HUES64 (cell line): ENCODE data around the gene PARVB. TPM values are rescaled to one million over a fixed set of nuclear protein-coding genes. Genes with fewer than 3 reads are reported as not detected.

ENCODE experiments used
- H3K27ac ChIP-seq: 2 replicates; pipeline ENCODE4 v1.7.0; 2013; ENCODE audit warnings: low read depth, low read length, inconsistent platforms
- H3K27me3 ChIP-seq: 2 replicates; pipeline ENCODE4 v1.6.1; 2013; ENCODE audit warnings: mild to moderate bottlenecking, low read length; ENCODE audit not compliant: insufficient read depth
- H3K36me3 ChIP-seq: 2 replicates; pipeline ENCODE4 v1.6.1; 2013; ENCODE audit warnings: mild to moderate bottlenecking, low read length; ENCODE audit not compliant: insufficient read depth
- H3K4me1 ChIP-seq: 2 replicates; pipeline ENCODE4 v1.6.1; 2013; ENCODE audit warnings: mild to moderate bottlenecking, low read length, moderate library complexity; ENCODE audit not compliant: insufficient read depth
- H3K4me3 ChIP-seq: 2 replicates; pipeline ENCODE4 v1.5.1; 2013; ENCODE audit warnings: mild to moderate bottlenecking, low read length, moderate library complexity
- H3K9ac ChIP-seq: 2 replicates; pipeline ENCODE4 v1.6.1; 2013; ENCODE audit warnings: mild to moderate bottlenecking, low read depth, low read length
- H3K9me3 ChIP-seq: 2 replicates; pipeline ENCODE4 v1.6.1; 2013; ENCODE audit warnings: low read depth, low read length; ENCODE audit not compliant: insufficient read depth
- WGBS: fragments of 150-250, 120-280 bp; methylation state at CpG from one replicate; pipeline ENCODE4 v1.1.7; 2013; ENCODE audit warnings: missing lambda C conversion rate; 5-methylcytosine and 5-hydroxymethylcytosine counted together
- polyA plus RNA-seq, 2 experiments: library from polyadenylated mRNA; stranded (reverse); fragments of 50-300 nt; gene quantifications; one replicate each; pipeline ENCODE4 v1.2.3, GENCODE V29; 2013

PARVB gene, protein sequence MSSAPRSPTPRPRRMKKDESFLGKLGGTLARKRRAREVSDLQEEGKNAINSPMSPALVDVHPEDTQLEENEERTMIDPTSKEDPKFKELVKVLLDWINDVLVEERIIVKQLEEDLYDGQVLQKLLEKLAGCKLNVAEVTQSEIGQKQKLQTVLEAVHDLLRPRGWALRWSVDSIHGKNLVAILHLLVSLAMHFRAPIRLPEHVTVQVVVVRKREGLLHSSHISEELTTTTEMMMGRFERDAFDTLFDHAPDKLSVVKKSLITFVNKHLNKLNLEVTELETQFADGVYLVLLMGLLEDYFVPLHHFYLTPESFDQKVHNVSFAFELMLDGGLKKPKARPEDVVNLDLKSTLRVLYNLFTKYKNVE
- 8.4 TPM for polyA plus RNA-seq (2013, experiment 1 of 2)
- polyA plus RNA-seq (2013, experiment 2 of 2) = 11.7 TPM

DNA sequence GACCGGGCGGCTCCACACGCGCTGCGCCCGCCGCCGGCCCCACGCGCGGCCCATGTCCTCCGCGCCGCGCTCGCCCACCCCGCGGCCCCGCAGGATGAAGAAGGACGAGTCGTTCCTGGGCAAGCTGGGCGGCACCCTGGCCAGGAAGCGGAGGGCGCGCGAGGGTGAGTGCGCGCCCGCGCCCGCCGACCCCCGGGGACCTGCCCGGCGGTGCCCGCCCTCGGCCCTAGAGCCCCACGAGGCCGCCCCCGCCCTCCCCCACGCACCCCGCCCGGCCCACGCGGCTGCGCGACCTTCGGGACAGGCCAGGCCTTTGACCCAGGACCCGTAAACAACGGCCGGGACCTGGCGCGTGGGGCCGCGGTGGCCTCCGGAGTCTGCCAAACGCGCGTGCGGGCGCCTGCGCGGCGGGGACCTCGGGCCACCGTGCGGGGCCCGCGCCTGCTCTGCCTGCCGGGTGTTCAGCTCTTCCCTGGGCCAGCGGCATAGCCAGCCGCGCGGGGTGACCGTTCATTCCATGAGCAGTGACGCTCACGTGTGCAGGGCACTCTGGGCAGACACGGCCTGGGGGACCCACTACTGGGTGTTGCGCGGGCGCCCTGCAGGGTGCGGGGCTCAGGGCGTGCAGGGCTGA lies at the start of gene PARVB:
Gene PARVB (plus strand): TSS at position 15 of the 634 bp plus-strand sequence. CDS start 38 bp downstream, at position 53.
- Histone ChIP-seq H3K36me3 (no peaks in the 10 kb centered on the region), H3K9me3 (no peaks in the 10 kb centered on the region), H3K4me1 (peaks cover 5% of the 10 kb centered on the region; the same call in 1 of the 2 replicates), H3K27me3 (peaks cover 11% of the 10 kb centered on the region; the same call in 1 of the 2 replicates), H3K27ac (no peak within 1 kb of the TSS), H3K9ac (peak within 1 kb of the TSS; percentile 87), H3K4me3 (peak within 1 kb of the TSS; percentile 75)
- WGBS = 7% methylated on average over 83 of the region's 83 CpGs

DNA sequence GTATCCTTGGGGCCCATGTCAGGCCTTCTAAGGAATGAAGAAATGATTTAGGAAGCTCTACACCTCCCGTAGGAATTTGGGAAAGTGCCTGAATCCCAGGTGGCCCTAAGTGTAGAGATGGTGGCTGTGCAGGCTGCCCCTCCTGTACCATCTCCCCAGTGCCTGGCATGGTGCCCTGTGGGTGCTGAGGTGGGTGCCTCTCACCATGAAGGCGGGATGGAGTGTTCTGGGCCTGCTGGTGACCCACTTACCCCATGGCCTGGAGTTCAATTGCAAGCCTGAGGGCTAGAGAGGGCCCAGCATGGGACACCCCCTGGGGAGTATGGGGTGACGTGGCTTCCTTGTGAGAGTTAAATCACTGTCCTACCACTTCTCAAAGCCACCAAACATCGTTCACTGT lies 49.1 kb upstream of the PARVB start:
- no peaks in the 10 kb centered on the region for H3K9me3 ChIP-seq
- no peaks in the 10 kb centered on the region for H3K4me1 ChIP-seq
- peaks cover 91% of the 10 kb centered on the region for H3K36me3 ChIP-seq
- no peak overlapping the region for H3K9ac ChIP-seq
- H3K27ac ChIP-seq = no peak overlapping the region
- no peak overlapping the region for H3K4me3 ChIP-seq
- no peaks in the 10 kb centered on the region for H3K27me3 ChIP-seq
- WGBS = 65% methylated on average over 3 of the region's 4 CpGs

DNA sequence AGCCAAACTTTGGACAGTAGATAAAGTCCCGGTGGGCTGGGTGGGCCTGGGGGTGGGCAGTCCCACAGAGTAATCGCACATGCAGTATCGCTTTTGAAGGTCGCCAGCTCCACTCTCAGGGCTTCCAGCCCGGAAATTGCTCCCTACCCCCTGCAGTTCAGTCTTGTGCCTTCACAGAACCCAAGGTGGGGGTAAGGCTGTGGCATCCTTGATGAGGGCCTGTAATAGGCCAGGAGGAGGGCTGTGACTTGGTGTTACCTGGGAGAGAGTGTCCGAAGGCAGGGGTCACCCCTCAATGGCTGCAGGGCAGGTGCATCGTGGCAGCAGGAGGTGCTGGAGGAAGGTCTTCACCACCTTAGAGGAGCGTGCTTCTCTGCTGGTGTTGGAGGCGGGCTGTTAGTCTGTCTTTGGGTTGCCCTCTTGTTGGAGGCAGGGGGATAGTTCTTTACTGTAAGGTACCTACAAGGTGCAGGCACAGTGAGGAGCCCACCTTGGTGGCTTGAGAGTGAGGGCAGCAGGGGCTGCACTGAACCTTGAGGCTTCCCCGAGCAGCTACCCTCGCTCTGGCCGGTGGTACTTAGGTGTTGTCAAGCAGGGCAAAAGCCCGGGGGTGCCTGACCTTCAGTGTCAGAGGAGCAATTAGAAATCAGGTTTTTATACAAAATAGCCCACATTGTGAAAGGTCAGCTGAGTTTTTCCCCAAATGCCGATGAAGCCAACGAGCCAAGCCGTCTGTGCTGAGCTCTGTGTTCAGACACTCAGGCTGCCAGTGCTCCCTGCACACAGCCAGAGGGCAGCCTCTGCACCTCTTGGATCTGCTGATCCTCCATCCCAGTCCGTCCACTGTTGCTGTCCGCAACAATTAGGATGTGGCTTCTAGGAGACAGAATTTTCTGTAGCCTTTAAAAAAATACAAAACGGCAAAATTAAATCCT lies 47.0 kb upstream of the PARVB start:
- no peaks in the 10 kb centered on the region for H3K9me3 ChIP-seq
- peaks cover 94% of the 10 kb centered on the region for H3K36me3 ChIP-seq
- no peaks in the 10 kb centered on the region for H3K4me1 ChIP-seq
- 92% methylated on average over 19 of the region's 19 CpGs for WGBS
- no peak overlapping the region for H3K27ac ChIP-seq
- no peak overlapping the region for H3K4me3 ChIP-seq
- no peaks in the 10 kb centered on the region for H3K27me3 ChIP-seq
- H3K9ac ChIP-seq = no peak overlapping the region

DNA sequence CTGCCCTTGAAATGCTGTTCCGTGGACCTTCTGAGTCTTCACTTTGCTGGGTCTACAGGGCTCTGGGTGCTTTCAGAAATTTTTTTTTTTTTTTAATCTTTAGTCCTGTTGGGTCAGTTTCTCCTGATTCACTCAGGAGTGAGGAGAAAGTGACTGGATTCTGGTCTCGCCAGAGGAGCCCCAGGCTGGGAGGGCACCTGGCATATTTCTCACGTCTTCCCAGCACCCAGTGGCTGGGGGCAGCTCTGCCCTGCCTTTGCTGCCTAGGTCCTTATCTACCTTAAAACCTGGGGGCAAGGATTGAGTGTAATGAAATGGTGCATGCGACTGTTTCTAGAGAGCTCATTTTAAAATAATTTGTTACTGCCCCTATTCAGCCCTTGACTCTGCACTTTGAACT lies 45.5 kb upstream of the PARVB start:
- no peaks in the 10 kb centered on the region for H3K4me1 ChIP-seq
- H3K4me3 ChIP-seq = no peak overlapping the region
- peaks cover 92% of the 10 kb centered on the region for H3K36me3 ChIP-seq
- no peaks in the 10 kb centered on the region for H3K27me3 ChIP-seq
- H3K9me3 ChIP-seq = no peaks in the 10 kb centered on the region
- 94% methylated on average over 4 of the region's 4 CpGs for WGBS
- H3K27ac ChIP-seq = no peak overlapping the region
- H3K9ac ChIP-seq = no peak overlapping the region

DNA sequence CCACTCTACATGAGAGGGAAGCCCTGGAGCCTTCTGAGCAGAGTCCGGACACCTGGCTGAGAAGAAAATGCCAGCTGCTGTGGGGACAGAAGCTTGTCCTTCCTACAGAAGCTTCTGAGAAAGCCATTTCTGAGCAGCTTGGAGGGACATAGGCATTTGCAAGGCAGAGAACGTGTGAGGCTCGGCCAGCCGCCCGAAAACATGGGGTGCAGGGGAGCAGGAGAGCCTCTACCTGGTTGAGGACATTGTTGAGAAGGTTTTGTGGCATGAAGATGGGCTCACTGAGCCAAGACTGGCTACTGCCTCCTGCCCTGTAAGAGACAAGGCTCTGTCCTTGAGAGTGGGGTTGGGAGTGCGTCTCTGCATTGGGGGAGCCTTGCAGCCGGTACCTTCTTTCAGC lies 43.5 kb upstream of the PARVB start:
- no peaks in the 10 kb centered on the region for H3K27me3 ChIP-seq
- H3K9me3 ChIP-seq = no peaks in the 10 kb centered on the region
- no peaks in the 10 kb centered on the region for H3K4me1 ChIP-seq
- no peak overlapping the region for H3K4me3 ChIP-seq
- WGBS = 98% methylated on average over 7 of the region's 7 CpGs
- H3K36me3 ChIP-seq = peaks cover 87% of the 10 kb centered on the region
- H3K27ac ChIP-seq = no peak overlapping the region
- no peak overlapping the region for H3K9ac ChIP-seq

DNA sequence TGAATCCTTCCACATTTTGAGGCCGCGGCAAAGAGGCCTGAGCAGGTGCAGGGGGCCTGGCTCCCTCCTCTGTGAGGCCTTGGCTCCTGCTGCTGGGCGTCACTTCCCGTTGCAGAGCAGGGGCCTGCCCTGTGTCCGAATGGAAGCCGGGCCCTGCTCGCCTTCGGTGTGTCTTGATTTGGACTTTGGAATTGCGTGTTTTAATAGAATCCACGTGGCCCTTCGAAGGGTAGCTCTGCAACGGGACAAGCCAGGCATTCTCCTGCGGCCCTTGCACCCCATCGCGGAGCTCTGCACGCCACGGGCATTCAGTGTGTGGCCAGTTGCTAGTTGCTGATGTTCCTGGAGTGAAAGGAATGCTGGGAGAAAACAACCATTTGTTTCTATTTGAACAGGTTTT lies 43.1 kb upstream of the PARVB start:
- Histone ChIP-seq H3K36me3 (peaks cover 87% of the 10 kb centered on the region), H3K9ac (no peak overlapping the region), H3K27ac (no peak overlapping the region), H3K4me1 (no peaks in the 10 kb centered on the region), H3K4me3 (no peak overlapping the region), H3K27me3 (no peaks in the 10 kb centered on the region), H3K9me3 (no peaks in the 10 kb centered on the region)
- 96% methylated on average over 17 of the region's 17 CpGs for WGBS

DNA sequence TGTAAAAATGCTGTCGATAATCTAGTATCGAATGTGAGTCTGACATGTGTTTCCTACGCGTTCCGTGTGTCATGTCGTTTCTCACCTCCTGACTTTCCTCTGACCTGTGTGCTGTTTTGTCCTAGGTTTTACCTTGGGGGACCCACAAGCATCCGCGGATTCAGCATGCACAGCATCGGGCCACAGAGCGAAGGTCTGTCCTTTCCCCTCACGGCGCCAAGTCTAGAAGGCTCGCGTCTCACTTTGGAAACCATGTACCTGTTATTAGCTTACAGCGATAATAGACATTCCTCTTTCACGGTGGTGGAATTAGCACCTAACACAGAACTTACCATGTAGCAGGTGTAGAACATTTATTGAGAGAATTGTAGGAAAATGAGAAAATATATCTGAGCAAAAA lies 40.3 kb upstream of the PARVB start:
- Histone ChIP-seq H3K4me3 (no peak overlapping the region), H3K27ac (no peak overlapping the region), H3K27me3 (no peaks in the 10 kb centered on the region), H3K9me3 (no peaks in the 10 kb centered on the region), H3K36me3 (peaks cover 86% of the 10 kb centered on the region), H3K4me1 (no peaks in the 10 kb centered on the region), H3K9ac (no peak overlapping the region)
- 97% methylated on average over 16 of the region's 16 CpGs for WGBS

DNA sequence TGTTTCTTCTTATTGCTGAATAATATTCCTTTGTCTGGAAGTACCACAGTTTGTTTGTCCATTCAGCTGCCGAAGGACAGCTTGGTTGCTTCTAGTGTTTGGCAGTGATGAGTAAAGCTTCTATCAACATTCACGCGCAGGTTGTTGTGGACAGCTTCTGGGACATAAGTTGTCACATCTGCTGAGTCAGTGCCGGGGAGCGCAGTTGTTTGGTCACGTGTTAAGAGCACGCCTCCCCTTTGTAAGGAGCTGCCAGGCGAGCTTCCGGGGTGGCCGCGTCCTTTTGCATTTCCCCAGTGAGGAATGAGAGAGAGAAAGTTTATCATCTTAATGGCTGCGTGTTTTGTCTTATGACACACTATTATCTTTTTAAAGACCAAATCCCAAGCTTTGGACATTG lies 38.6 kb upstream of the PARVB start:
- no peak overlapping the region for H3K27ac ChIP-seq
- H3K9me3 ChIP-seq = no peaks in the 10 kb centered on the region
- 78% methylated on average over 8 of the region's 12 CpGs for WGBS
- H3K27me3 ChIP-seq = no peaks in the 10 kb centered on the region
- no peaks in the 10 kb centered on the region for H3K4me1 ChIP-seq
- no peak overlapping the region for H3K9ac ChIP-seq
- H3K4me3 ChIP-seq = no peak overlapping the region
- H3K36me3 ChIP-seq = peaks cover 87% of the 10 kb centered on the region

DNA sequence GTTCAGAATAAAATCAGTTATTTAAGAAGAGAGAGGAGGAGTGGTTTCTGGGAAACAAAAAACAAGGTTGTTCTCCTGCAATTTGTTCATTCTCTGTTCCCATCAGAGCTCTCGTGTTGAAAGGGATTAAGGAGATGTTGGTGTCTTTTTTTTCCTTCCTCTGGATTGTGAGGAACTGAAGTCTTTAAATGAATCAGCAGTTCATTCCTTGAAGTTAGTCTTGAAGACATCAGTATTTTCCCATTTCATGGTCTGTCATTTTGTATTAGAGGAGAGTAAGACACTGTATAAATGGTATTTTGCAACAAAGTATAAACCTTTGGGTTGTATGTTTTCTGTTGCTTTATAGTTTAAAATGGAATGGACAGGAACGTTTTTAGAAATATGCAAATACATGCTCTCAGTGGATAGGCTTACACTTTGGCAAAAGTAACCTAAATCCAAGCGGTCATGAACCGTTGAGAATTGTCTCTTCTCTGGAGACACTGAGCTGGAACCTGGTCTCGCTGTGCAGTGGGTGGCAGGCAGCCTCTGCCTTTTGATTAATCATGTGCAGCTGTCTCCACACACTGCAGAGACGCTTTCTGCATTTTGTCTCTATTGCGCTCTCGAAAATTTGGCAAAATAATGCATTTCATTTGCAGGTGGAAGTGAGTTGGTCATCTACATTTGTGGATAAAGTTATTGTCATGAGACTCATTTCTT lies 35.8 kb upstream of the PARVB start:
- Histone ChIP-seq H3K4me1 (no peaks in the 10 kb centered on the region), H3K9me3 (no peaks in the 10 kb centered on the region), H3K9ac (no peak overlapping the region), H3K4me3 (no peak overlapping the region), H3K36me3 (peaks cover 84% of the 10 kb centered on the region), H3K27ac (no peak overlapping the region), H3K27me3 (no peaks in the 10 kb centered on the region)
- 92% methylated on average over 8 of the region's 8 CpGs for WGBS

DNA sequence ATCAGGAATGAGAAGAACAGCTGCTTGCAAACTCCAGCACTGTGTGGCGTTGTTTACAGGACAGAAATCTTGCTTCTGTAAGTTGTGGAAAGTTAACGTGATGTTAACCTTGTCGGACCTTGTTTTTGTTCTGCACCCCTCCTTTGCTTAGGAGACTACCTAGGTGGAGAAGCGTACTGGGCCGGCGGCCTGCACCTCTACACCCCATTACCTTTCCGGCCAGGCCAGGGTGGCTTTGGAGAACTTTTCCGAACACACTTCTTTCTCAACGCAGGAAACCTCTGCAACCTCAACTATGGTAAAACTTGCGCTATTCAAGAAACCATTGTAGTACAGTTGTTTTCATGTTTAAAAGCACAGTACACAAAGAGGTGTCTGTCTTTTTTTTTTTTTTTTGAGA lies 35.1 kb upstream of the PARVB start:
- no peaks in the 10 kb centered on the region for H3K27me3 ChIP-seq
- H3K4me1 ChIP-seq = no peaks in the 10 kb centered on the region
- peaks cover 85% of the 10 kb centered on the region for H3K36me3 ChIP-seq
- no peak overlapping the region for H3K4me3 ChIP-seq
- no peak overlapping the region for H3K27ac ChIP-seq
- H3K9ac ChIP-seq = no peak overlapping the region
- H3K9me3 ChIP-seq = no peaks in the 10 kb centered on the region
- 93% methylated on average over 10 of the region's 10 CpGs for WGBS
